Measurements from ENCODE around the gene PNPLA5.

DNA sequence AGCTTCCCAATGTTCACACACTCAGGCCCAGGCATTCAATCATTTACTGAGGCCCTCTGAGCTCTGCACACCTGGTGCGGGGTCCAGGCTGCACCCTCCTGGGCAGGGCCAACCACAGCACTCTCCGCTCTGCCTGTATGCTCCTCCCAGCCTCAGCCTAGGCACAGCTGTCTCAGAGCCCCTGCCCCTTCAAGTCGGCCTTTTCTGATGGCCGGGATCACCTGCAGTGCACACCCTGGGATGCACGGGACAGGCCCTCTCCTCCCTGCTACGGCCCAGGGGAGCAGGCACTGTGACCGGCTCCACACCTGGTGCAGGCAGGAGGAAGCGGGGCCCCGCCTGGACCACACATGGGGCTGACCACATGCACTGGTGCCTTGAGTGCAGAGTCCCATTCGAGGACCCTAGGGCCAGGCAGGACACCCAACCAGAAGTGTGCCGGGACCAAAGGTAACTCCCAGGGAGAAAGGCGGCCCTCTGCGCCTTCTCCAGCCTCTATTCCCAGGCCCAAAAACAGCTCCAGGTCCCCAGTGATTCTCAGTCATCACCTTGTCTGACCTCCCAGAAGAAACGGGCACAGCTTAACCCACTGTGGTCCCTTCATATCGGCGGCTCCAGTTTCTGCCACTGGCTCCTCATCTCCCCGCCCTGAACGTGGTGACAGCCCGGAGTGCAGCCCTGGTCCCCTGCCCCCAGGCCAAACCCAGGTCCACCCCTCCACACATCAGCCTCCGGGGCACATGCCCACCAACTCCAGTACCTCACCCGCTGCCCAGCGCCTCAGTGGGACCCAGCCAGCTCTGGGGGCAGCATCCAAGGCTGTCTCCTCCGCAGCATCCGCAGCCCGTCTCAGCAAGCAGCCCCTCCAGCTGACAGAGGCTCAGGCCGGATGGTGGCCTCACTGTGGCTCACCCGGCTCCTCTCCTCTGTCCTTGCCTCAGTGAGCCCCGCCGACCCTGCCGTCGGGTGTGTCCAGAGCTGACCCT, 47.0 kb downstream of the PNPLA5 start:
- TF ChIP-seq EP300 (IDR thresholded peaks at IDR 0.05): no peak
- no peak for TF ChIP-seq CTCF (IDR thresholded peaks at IDR 0.05)
